Left lung (tissue), 10 donors: ENCODE measurements around the gene ETV2. TPM values are rescaled to one million over a fixed set of nuclear protein-coding genes. Genes with fewer than 3 reads are reported as not detected.
"Not testable (repeated sequence)": the region's sequence is repeated elsewhere in the genome, so short reads cannot be mapped to it uniquely, and the experiment has no call there.

Experiments used
- ATAC-seq: fragments of 200-7000 bp; cut with Tn5 transposase; one replicate; pipeline ENCODE4 v1.9.1; 2020; ENCODE audit warnings: moderate library complexity
- DNase-seq, 4 donors: peaks; one replicate each; pipeline ENCODE4 v3.0.0-alpha.2; 2013 to 2020
- H3K27ac ChIP-seq, 2 donors: fragments of 200-600 bp; sonication (generic) in 1 of 2; one replicate each; pipeline versions ENCODE4 v1.5.0 to v1.8.0; 2020 to 2021
- H3K27me3 ChIP-seq, 2 donors: fragments of 200-600 bp; sonication (generic) in 1 of 2; one replicate each; pipeline versions ENCODE4 v1.5.0 to v1.8.0; 2020 to 2021
- H3K36me3 ChIP-seq, 2 donors: fragments of 200-600 bp; sonication (generic) in 1 of 2; one replicate each; pipeline versions ENCODE4 v1.5.0 to v1.8.0; 2020 to 2021
- H3K4me1 ChIP-seq, 2 donors: fragments of 200-600 bp; one replicate each; pipeline ENCODE4 v1.8.0; 2021
- H3K4me3 ChIP-seq, 2 donors: fragments of 200-600 bp; sonication (generic) in 1 of 2; one replicate each; pipeline versions ENCODE4 v1.5.0 to v1.8.0; 2020 to 2021; ENCODE audit warnings: mild to moderate bottlenecking in 1 of 2
- H3K9me3 ChIP-seq, 2 donors: fragments of 200-600 bp; sonication (generic) in 1 of 2; one replicate each; pipeline versions ENCODE4 v1.5.0 to v1.8.0; 2020 to 2021
- CTCF ChIP-seq, 2 donors: fragments of 200-600 bp; sonication (generic) in 1 of 2; IDR thresholded peaks; one replicate each; pipeline versions ENCODE4 v1.5.0 to v1.8.0; 2021; ENCODE audit warnings: antibody characterized with exemption in 2 of 2
- intact Hi-C, 2 donors: fragments of 100-400 bp; cut with DNase I; formaldehyde crosslinking; loops; one replicate each; pipeline versions ENCODE4 v1.11.2 to v1.14.2; 2022
- polyA plus RNA-seq, 6 donors: library from polyadenylated mRNA; unstranded; fragments of 120-200 nt; gene quantifications; one replicate each; pipeline ENCODE4 v1.2.1, GENCODE V29; 2013; ENCODE audit not compliant: insufficient read length in 6 of 6
- total RNA-seq, 2 donors: library from RNA; stranded (reverse); fragmentation: NEBNext Ultra II Directional; extraction: Animal tissue kit (Norgen Biotek cat#: 25700); gene quantifications; one replicate each; pipeline ENCODE4 v1.2.1, GENCODE V29; 2021
- donor health status: DM: no; HTN: yes; CAD: no.
- donor health status: DM: no; HTN: no; CAD: no.

Gene ETV2
- total and polyA plus RNA-seq, 8 donors, result 0.79 to 3.5 (median 2.1) TPM

- TF ChIP-seq CTCF (IDR thresholded peaks at IDR 0.05), result no peak
- intact Hi-C loops, result no loop called here
- peak; percentile 88 for ATAC-seq
- H3K4me3 ChIP-seq, result peak overlapping the region; percentile 4 to 12
- H3K4me1 ChIP-seq, result peaks cover 0 to 9% of the 10 kb centered on the region in 2 donors
- peak in 1 of 4 donors; percentile 79 for DNase-seq
- H3K36me3 ChIP-seq, result no peaks in the 10 kb centered on the region
- peaks cover 9 to 70% of the 10 kb centered on the region in 2 donors for H3K27me3 ChIP-seq
- no peak overlapping the region for H3K27ac ChIP-seq
- no peaks in the 10 kb centered on the region for H3K9me3 ChIP-seq
Observed at GRCh38 chr19:35673121-35673804, 31.7 kb downstream of the ETV2 start.

GRCh38 chr19:35675589-35676140 lies 34.1 kb downstream of the ETV2 start:
- TF ChIP-seq CTCF (IDR thresholded peaks at IDR 0.05), result no peak
- Histone ChIP-seq H3K4me1 (peaks cover 0 to 9% of the 10 kb centered on the region in 2 donors), H3K4me3 (no peak overlapping the region), H3K36me3 (no peaks in the 10 kb centered on the region), H3K27ac (no peak overlapping the region), H3K9me3 (no peaks in the 10 kb centered on the region), H3K27me3 (peaks cover 9 to 65% of the 10 kb centered on the region in 2 donors)
- intact Hi-C loops, result no loop called here
- DNase-seq, result peak in 1 of 4 donors; percentile 66
- ATAC-seq, result no peak

GRCh38 chr19:35689836-35690235 lies 48.3 kb downstream of the ETV2 start:
- no peaks in the 10 kb centered on the region for H3K36me3 ChIP-seq
- H3K4me1 ChIP-seq, result no peaks in the 10 kb centered on the region
- peaks cover 0 to 7% of the 10 kb centered on the region in 2 donors for H3K27me3 ChIP-seq
- H3K9me3 ChIP-seq, result no peaks in the 10 kb centered on the region
- ATAC-seq (no peak), DNase-seq (no peak)
- no peak for TF ChIP-seq CTCF (IDR thresholded peaks at IDR 0.05)
- intact Hi-C loops, result no loop called here
- H3K27ac ChIP-seq, result no peak overlapping the region
- no peak overlapping the region for H3K4me3 ChIP-seq

- H3K27ac ChIP-seq, H3K36me3 ChIP-seq, H3K9me3 ChIP-seq, intact Hi-C loops, H3K4me1 ChIP-seq, H3K4me3 ChIP-seq, H3K27me3 ChIP-seq, DNase-seq, ATAC-seq: not testable (repeated sequence)
Observed at GRCh38 chr19:35691106-35691505, 49.6 kb downstream of the ETV2 start.

- intact Hi-C loops, result no loop called here
- peaks cover 0 to 7% of the 10 kb centered on the region in 2 donors for H3K27me3 ChIP-seq
- H3K27ac ChIP-seq, result no peak overlapping the region
- H3K9me3 ChIP-seq, result no peaks in the 10 kb centered on the region
- TF ChIP-seq CTCF (IDR thresholded peaks at IDR 0.05), result no peak
- H3K4me1 ChIP-seq, result no peaks in the 10 kb centered on the region
- DNase-seq, result no peak
- no peak overlapping the region for H3K4me3 ChIP-seq
- H3K36me3 ChIP-seq, result no peaks in the 10 kb centered on the region
- no peak for ATAC-seq
Observed at GRCh38 chr19:35692010-35692409, 50.5 kb downstream of the ETV2 start.
